Measurements from ENCODE around the gene LTB. TPM values are rescaled to one million over a fixed set of nuclear protein-coding genes. Genes with fewer than 3 reads are reported as not detected.

LTB gene
- total and polyA plus RNA-seq, 9 of the 15 experiments (the other 6 are each of a cell fraction or from before 2014, with no cell fraction given), result 0.07 to 0.51 TPM; not detected in 7

- no peak for TF ChIP-seq ZBTB17 (CRISPR knock-in tag; IDR thresholded peaks at IDR 0.05)
- TF ChIP-seq LARP7 (IDR thresholded peaks at IDR 0.05), result no peak
- TF ChIP-seq ZNF318 (IDR thresholded peaks at IDR 0.05; ENCODE audit: borderline replicate concordance in 1 of 2, low read depth in 1 of 2), result no peak
- no peak for TF ChIP-seq ARID3A (IDR thresholded peaks at IDR 0.05; ENCODE audit: borderline replicate concordance, low read depth, low read length)
- no peak for TF ChIP-seq U2AF1 (optimal IDR thresholded peaks at IDR 0.05; ENCODE audit: low read depth, low read length)
- TF ChIP-seq XRCC4 (IDR thresholded peaks at IDR 0.05; ENCODE audit: extremely low read depth, insufficient read depth, insufficient read length), result no peak
- 0 out of 2 replicates have a peak, but pooled peaks have one; percentile 50 for TF ChIP-seq ZNF644 (tag; IDR thresholded peaks at IDR 0.05; ENCODE audit: low read depth)
- no peak for TF ChIP-seq PHF8 (IDR thresholded peaks at IDR 0.05; ENCODE audit: borderline replicate concordance, low read length)
- TF ChIP-seq MTA2 (IDR thresholded peaks at IDR 0.05; ENCODE audit: low read depth), result no peak
- no peak for TF ChIP-seq DLX4 (CRISPR knock-in tag; IDR thresholded peaks at IDR 0.05)
- peak; percentile 31; the same call in 1 of the 2 replicates for TF ChIP-seq CEBPG (CRISPR knock-in tag; IDR thresholded peaks at IDR 0.05)
- TF ChIP-seq CEBPG (tag; conservative IDR thresholded peaks at IDR 0.05 in 1 of 2, IDR thresholded peaks at IDR 0.05 in 1 of 2), result peak; percentile 55 to 63; a peak in 3 of 4 replicates
- no peak for TF ChIP-seq HBP1 (CRISPR knock-in tag; IDR thresholded peaks at IDR 0.05)
- no peak for TF ChIP-seq ZBTB12 (CRISPR knock-in tag; IDR thresholded peaks at IDR 0.05)
These were observed 41.1 kb downstream of the LTB start (continued) for GRCh38 chr6:31541059-31541657.

Data from K562 (cell line).